H9 (cell line): Measurements from ENCODE around the gene RGS2. TPM values are rescaled to one million over a fixed set of nuclear protein-coding genes. Genes with fewer than 3 reads are reported as not detected.

Experiments used
- DNase-seq: peaks from one replicate; pipeline ENCODE4 v3.0.0-alpha.2; 2017
- H2AFZ ChIP-seq: one replicate; pipeline ENCODE4 v1.6.1; 2013; ENCODE audit warnings: mild to moderate bottlenecking, low read length, control low read depth, moderate library complexity
- H2AK5ac ChIP-seq: 2 replicates; pipeline ENCODE4 v1.6.1; 2013; ENCODE audit warnings: low read length, control low read depth, mixed read lengths; ENCODE audit not compliant: insufficient read length
- H2BK120ac ChIP-seq: one replicate; pipeline ENCODE4 v1.6.1; 2013; ENCODE audit warnings: low read depth, mild to moderate bottlenecking, low read length, control low read depth, inconsistent platforms; ENCODE audit not compliant: poor library complexity, severe bottlenecking
- H2BK12ac ChIP-seq: 2 replicates; pipeline ENCODE4 v1.6.1; 2013; ENCODE audit warnings: low read length, control low read depth, mixed read lengths, low read depth; ENCODE audit not compliant: insufficient read length
- H2BK15ac ChIP-seq: 2 replicates; pipeline ENCODE4 v1.6.1; 2013; ENCODE audit warnings: low read depth, low read length, control low read depth
- H2BK20ac ChIP-seq: one replicate; pipeline ENCODE4 v1.6.1; 2013; ENCODE audit warnings: low read depth, mild to moderate bottlenecking, low read length, control low read depth, inconsistent platforms; ENCODE audit not compliant: poor library complexity, severe bottlenecking
- H2BK5ac ChIP-seq: 2 replicates; pipeline ENCODE4 v1.6.1; 2013; ENCODE audit warnings: low read length, control low read depth, mixed read lengths; ENCODE audit not compliant: insufficient read length
- H3K14ac ChIP-seq: 2 replicates; pipeline ENCODE4 v1.6.1; 2013; ENCODE audit warnings: low read length, control low read depth; ENCODE audit not compliant: insufficient read depth
- H3K18ac ChIP-seq: 2 replicates; pipeline ENCODE4 v1.6.1; 2013; ENCODE audit warnings: low read depth, mild to moderate bottlenecking, mixed read lengths, low read length, control low read depth; ENCODE audit not compliant: insufficient read length
- H3K23ac ChIP-seq: 2 replicates; pipeline ENCODE4 v1.6.1; 2013; ENCODE audit warnings: low read length, control low read depth, mixed read lengths, low read depth; ENCODE audit not compliant: insufficient read length
- H3K23me2 ChIP-seq: 2 replicates; pipeline ENCODE4 v1.6.1; 2013; ENCODE audit warnings: low read depth, mild to moderate bottlenecking, mixed read lengths, low read length, control low read depth; ENCODE audit not compliant: insufficient read length, poor library complexity, severe bottlenecking
- H3K27ac ChIP-seq: 2 replicates; pipeline ENCODE4 v1.5.1; 2013; ENCODE audit warnings: low read length, control low read depth, mixed read lengths, low read depth; ENCODE audit not compliant: insufficient read length
- H3K27me3 ChIP-seq: 2 replicates; pipeline ENCODE4 v1.6.1; 2013; ENCODE audit warnings: low read length, control low read depth, inconsistent platforms; ENCODE audit not compliant: insufficient read depth
- H3K4ac ChIP-seq: 2 replicates; pipeline ENCODE4 v1.6.1; 2013; ENCODE audit warnings: low read depth, mild to moderate bottlenecking, control low read depth, inconsistent platforms, low read length, moderate library complexity
- H3K4me1 ChIP-seq: 2 replicates; pipeline ENCODE4 v1.6.1; 2013; ENCODE audit warnings: low read length, control low read depth, inconsistent platforms; ENCODE audit not compliant: insufficient read depth
- H3K4me2 ChIP-seq: 2 replicates; pipeline ENCODE4 v1.6.1; 2013; ENCODE audit warnings: low read length, control low read depth, mixed read lengths; ENCODE audit not compliant: insufficient read length, insufficient read depth
- H3K56ac ChIP-seq: 2 replicates; pipeline ENCODE4 v1.6.1; 2013; ENCODE audit warnings: low read depth, mild to moderate bottlenecking, mixed read lengths, low read length, control low read depth; ENCODE audit not compliant: insufficient read length
- H3K79me1 ChIP-seq: 2 replicates; pipeline ENCODE4 v1.6.1; 2013; ENCODE audit warnings: low read depth, mild to moderate bottlenecking, moderate library complexity, low read length, control low read depth, inconsistent platforms; ENCODE audit not compliant: insufficient read depth, poor library complexity, severe bottlenecking
- H3K79me2 ChIP-seq: 2 replicates; pipeline ENCODE4 v1.6.1; 2013; ENCODE audit warnings: low read length, control low read depth, inconsistent platforms; ENCODE audit not compliant: insufficient read depth
- H3K9ac ChIP-seq: 2 replicates; pipeline ENCODE4 v1.6.1; 2013; ENCODE audit warnings: low read length, control low read depth, mixed read lengths; ENCODE audit not compliant: insufficient read length; ENCODE audit errors: extremely low read depth
- H3K9me3 ChIP-seq: one replicate; pipeline ENCODE4 v1.6.1; 2013; ENCODE audit warnings: low read depth, low read length, inconsistent platforms; ENCODE audit not compliant: control insufficient read depth
- H3T11ph ChIP-seq: one replicate; pipeline ENCODE4 v1.6.1; 2013; ENCODE audit warnings: mild to moderate bottlenecking, low read length, control low read depth, inconsistent platforms
- H4K20me1 ChIP-seq: one replicate; pipeline ENCODE4 v1.6.1; 2013; ENCODE audit not compliant: control insufficient read depth, insufficient read length, insufficient read depth
- H4K5ac ChIP-seq: 2 replicates; pipeline ENCODE4 v1.6.1; 2013; ENCODE audit warnings: low read depth, mild to moderate bottlenecking, mixed read lengths, low read length, control low read depth; ENCODE audit not compliant: insufficient read length
- H4K8ac ChIP-seq: replicated peaks from 2 replicates; pipeline ENCODE4 v1.6.1; 2013; ENCODE audit warnings: low read length, control low read depth, mixed read lengths, low read depth; ENCODE audit not compliant: insufficient read length
- H4K91ac ChIP-seq: 2 replicates; pipeline ENCODE4 v1.6.1; 2013; ENCODE audit warnings: low read depth, mild to moderate bottlenecking, moderate library complexity, mixed read lengths, low read length, control low read depth; ENCODE audit not compliant: insufficient read length
- H3K27ac Mint-ChIP-seq, 3 experiments: 2 replicates in 2 of 3; 3 replicates in 1 of 3; pipeline ENCODE4 v1.8.0; 2020 to 2021; ENCODE audit warnings: mixed read lengths in 3 of 3, mild to moderate bottlenecking in 1 of 3, moderate library complexity in 1 of 3
- H3K27me3 Mint-ChIP-seq: 2 replicates; pipeline ENCODE4 v1.8.0; 2021; ENCODE audit warnings: low read depth, mild to moderate bottlenecking, moderate library complexity, mixed read lengths
- H3K36me3 Mint-ChIP-seq, 3 experiments: 2 replicates in 2 of 3; 3 replicates in 1 of 3; pipeline ENCODE4 v1.8.0; 2020 to 2021; ENCODE audit warnings: low read depth in 3 of 3, mixed read lengths in 3 of 3; ENCODE audit not compliant: insufficient read depth in 1 of 3
- H3K4me1 Mint-ChIP-seq, 2 experiments: 2 replicates each; pipeline ENCODE4 v1.8.0; 2020; ENCODE audit warnings: mixed read lengths in 2 of 2
- H3K4me3 Mint-ChIP-seq, 2 experiments: 2 replicates in 1 of 2; 3 replicates in 1 of 2; pipeline ENCODE4 v1.8.0; 2020 to 2021; ENCODE audit warnings: mild to moderate bottlenecking in 2 of 2, mixed read lengths in 2 of 2, moderate library complexity in 1 of 2
- H3K9me3 Mint-ChIP-seq, 2 experiments: 2 replicates in 1 of 2; 3 replicates in 1 of 2; pipeline ENCODE4 v1.8.0; 2020; ENCODE audit warnings: mild to moderate bottlenecking in 2 of 2, mixed read lengths in 2 of 2, moderate library complexity in 1 of 2
- WGBS: extraction: QIAGEN DNeasy Blood & Tissue Kit; methylation state at CpG from one replicate; pipeline ENCODE4 v1.1.7; 2013; ENCODE audit warnings: missing lambda C conversion rate, low lambda C conversion rate, mixed read lengths; ENCODE audit not compliant: insufficient read length; ENCODE audit errors: extremely low coverage; 5-methylcytosine and 5-hydroxymethylcytosine counted together
- total RNA-seq: library from RNA; stranded (reverse); gene quantifications from 2 replicates; pipeline ENCODE4 v1.2.1, GENCODE V29; 2021
- TF ChIP-seq, protein P1 (sequence below): fragments of 200-600 bp; sonication (generic); conservative IDR thresholded peaks from 3 replicates; pipeline ENCODE4 v1.8.0; 2021; ENCODE audit warnings: antibody characterized with exemption, mild to moderate bottlenecking

Gene RGS2
- total RNA-seq, 1 experiment from 2014 or later = 13.9 TPM

DNA sequence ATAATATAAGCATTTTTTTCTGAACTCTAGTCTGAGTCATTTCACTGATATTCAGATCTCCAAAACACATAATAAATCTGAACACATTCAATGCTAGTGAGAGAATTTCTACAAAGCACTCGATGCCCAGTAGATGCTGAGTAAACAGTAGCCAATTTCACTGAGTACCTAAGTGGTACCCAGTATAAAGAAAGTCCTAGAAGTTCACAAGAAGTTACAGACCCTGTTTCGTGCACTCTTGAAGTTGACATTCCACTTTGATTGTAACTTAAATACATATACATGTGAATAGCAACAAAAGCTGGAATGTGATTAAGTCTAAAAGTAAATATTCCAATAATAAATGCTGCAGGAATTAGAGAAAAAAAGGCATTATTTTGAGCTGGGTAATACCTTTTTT, 33.2 kb upstream of the RGS2 start:
- no peak overlapping the region for H3K9ac ChIP-seq

More for the DNA sequence above, 33.2 kb upstream of the RGS2 start:
- Histone ChIP-seq H4K20me1 (no peaks in the 10 kb centered on the region), H2BK120ac (no peak overlapping the region), H3K56ac (no peak overlapping the region), H3K18ac (no peak overlapping the region), H2AFZ (no peak overlapping the region), H3T11ph (no peak overlapping the region), H3K14ac (no peak overlapping the region), H3K4me1 (no peaks in the 10 kb centered on the region), H4K91ac (no peak overlapping the region), H2AK5ac (no peak overlapping the region), H3K27ac (no peak overlapping the region), H4K8ac (no peak overlapping the region), H3K27me3 (no peaks in the 10 kb centered on the region), H3K4me2 (no peak overlapping the region), H2BK20ac (no peak overlapping the region), H2BK12ac (no peak overlapping the region), H3K23ac (no peak overlapping the region), H3K4ac (no peak overlapping the region), H3K79me1 (no peaks in the 10 kb centered on the region), H3K23me2 (no peaks in the 10 kb centered on the region), H4K5ac (no peak overlapping the region), H2BK5ac (no peak overlapping the region), H2BK15ac (no peak overlapping the region), H3K9me3 (no peaks in the 10 kb centered on the region), H3K79me2 (no peaks in the 10 kb centered on the region)
- H3K9me3 Mint-ChIP-seq = peaks cover 3 to 7% of the 10 kb centered on the region in 2 experiments; a peak in 3 of 5 replicates
- no peak overlapping the region for H3K27ac Mint-ChIP-seq
- WGBS = no CpG with 5 or more reads among the region's 2 CpGs
- H3K27me3 Mint-ChIP-seq = no peaks in the 10 kb centered on the region
- H3K4me1 Mint-ChIP-seq = peaks cover 3% of the 10 kb centered on the region in 2 experiments
- no peak overlapping the region for H3K4me3 Mint-ChIP-seq
- no peak for DNase-seq
- TF ChIP-seq, protein P1, sequence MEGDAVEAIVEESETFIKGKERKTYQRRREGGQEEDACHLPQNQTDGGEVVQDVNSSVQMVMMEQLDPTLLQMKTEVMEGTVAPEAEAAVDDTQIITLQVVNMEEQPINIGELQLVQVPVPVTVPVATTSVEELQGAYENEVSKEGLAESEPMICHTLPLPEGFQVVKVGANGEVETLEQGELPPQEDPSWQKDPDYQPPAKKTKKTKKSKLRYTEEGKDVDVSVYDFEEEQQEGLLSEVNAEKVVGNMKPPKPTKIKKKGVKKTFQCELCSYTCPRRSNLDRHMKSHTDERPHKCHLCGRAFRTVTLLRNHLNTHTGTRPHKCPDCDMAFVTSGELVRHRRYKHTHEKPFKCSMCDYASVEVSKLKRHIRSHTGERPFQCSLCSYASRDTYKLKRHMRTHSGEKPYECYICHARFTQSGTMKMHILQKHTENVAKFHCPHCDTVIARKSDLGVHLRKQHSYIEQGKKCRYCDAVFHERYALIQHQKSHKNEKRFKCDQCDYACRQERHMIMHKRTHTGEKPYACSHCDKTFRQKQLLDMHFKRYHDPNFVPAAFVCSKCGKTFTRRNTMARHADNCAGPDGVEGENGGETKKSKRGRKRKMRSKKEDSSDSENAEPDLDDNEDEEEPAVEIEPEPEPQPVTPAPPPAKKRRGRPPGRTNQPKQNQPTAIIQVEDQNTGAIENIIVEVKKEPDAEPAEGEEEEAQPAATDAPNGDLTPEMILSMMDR = no peak
- peaks cover 0 to 2% (median 0%) of the 10 kb centered on the region in 3 experiments; a peak in 3 of 7 replicates for H3K36me3 Mint-ChIP-seq
